Kidney (tissue), 14 donors: ENCODE results near the gene ANKRD29. TPM values are rescaled to one million over a fixed set of nuclear protein-coding genes. Genes with fewer than 3 reads are reported as not detected.

Experiments
- DNase-seq, 5 donors: peaks; one replicate each; pipeline ENCODE4 v3.0.0-alpha.2; 2013 to 2020
- FAIRE-seq: peaks from 2 replicates; lab custom pipeline; 2012; peaks lifted over from hg19 to GRCh38; lab: Jason Lieb, UNC
- H3K27ac ChIP-seq, 2 donors: one replicate each; pipeline ENCODE4 v1.7.0; 2013; ENCODE audit warnings: low read depth in 2 of 2, low read length in 2 of 2, inconsistent platforms in 1 of 2
- H3K27me3 ChIP-seq: one replicate; pipeline ENCODE4 v1.7.1; 2013; ENCODE audit warnings: low read length, inconsistent platforms; ENCODE audit not compliant: control insufficient read depth, insufficient read depth
- H3K36me3 ChIP-seq, 3 donors: one replicate each; pipeline versions ENCODE4 v1.7.0 to v1.7.1; 2013; ENCODE audit warnings: low read length in 3 of 3, control low read depth in 1 of 3, inconsistent platforms in 1 of 3; ENCODE audit not compliant: insufficient read depth in 3 of 3, control insufficient read depth in 2 of 3
- H3K4me1 ChIP-seq, 3 donors: one replicate each; pipeline versions ENCODE4 v1.7.0 to v1.7.1; 2013; ENCODE audit warnings: low read length in 3 of 3, inconsistent platforms in 1 of 3, low read depth in 1 of 3; ENCODE audit not compliant: control insufficient read depth in 2 of 3, insufficient read depth in 2 of 3
- H3K4me3 ChIP-seq, 3 donors: one replicate each; pipeline versions ENCODE4 v1.7.0 to v1.8.1; 2013; ENCODE audit warnings: low read length in 3 of 3, control low read depth in 1 of 3, inconsistent platforms in 1 of 3
- H3K9ac ChIP-seq, 3 donors: one replicate each; pipeline versions ENCODE4 v1.7.0 to v1.7.1; 2013; ENCODE audit warnings: low read length in 3 of 3, control low read depth in 1 of 3, inconsistent platforms in 1 of 3
- H3K9me3 ChIP-seq, 3 donors: one replicate each; pipeline versions ENCODE4 v1.7.0 to v1.7.1; 2013; ENCODE audit warnings: low read length in 3 of 3, control low read depth in 1 of 3, inconsistent platforms in 1 of 3; ENCODE audit not compliant: control insufficient read depth in 2 of 3, insufficient read depth in 1 of 3
- CTCF ChIP-seq: IDR thresholded peaks from 3 replicates; pipeline ENCODE4 v1.5.1; 2012; ENCODE audit warnings: mild to moderate bottlenecking, moderate library complexity, borderline replicate concordance; ENCODE audit not compliant: insufficient read depth; ENCODE audit errors: extremely low read depth
- intact Hi-C: fragments of 100-400 bp; cut with DNase I; formaldehyde crosslinking; loops from one replicate; pipeline ENCODE4 v1.11.1; 2022
- polyA plus RNA-seq: library from polyadenylated mRNA; stranded (reverse); fragments of 350-450 nt; fragmentation: Illumina TruSeq; extraction: RNeasy Lipid Tissue Mini Kit (QIAGEN cat#74804); gene quantifications from one replicate; pipeline ENCODE4 v1.2.3, GENCODE V29; 2014; ENCODE audit warnings: low read depth, low replicate concordance; ENCODE audit not compliant: insufficient read depth
- total RNA-seq: library from RNA; stranded (reverse); fragmentation: NEBNext Ultra II Directional; extraction: Animal tissue kit (Norgen Biotek cat#: 25700); gene quantifications from one replicate; pipeline ENCODE4 v1.2.1, GENCODE V29; 2021
- donor health status: control.
- donor health status: control.
- donor health status: control.
- donor health status: control.
- donor health status: control.
- donor health status: DM: yes; HTN: yes; CAD: no.
- donor health status: Normal renal cell carcinoma (clear cell type).

The ANKRD29 gene
- total and polyA plus RNA-seq, 2 donors from 2014 or later = 4.9 to 5.2 TPM

- Histone ChIP-seq H3K9ac (no peak overlapping the region), H3K4me1 (peaks cover 0 to 7% (median 0%) of the 10 kb centered on the region in 3 donors), H3K4me3 (peak overlapping the region in 1 of 3 donors; percentile 12), H3K36me3 (no peaks in the 10 kb centered on the region), H3K27ac (no peak overlapping the region), H3K9me3 (no peaks in the 10 kb centered on the region), H3K27me3 (peaks cover 15% of the 10 kb centered on the region)
- no peak for TF ChIP-seq CTCF
- DNase-seq (no peak), FAIRE-seq (no peak)
- intact Hi-C loops = no loop called here
These were observed 889 bp downstream of the ANKRD29 start for GRCh38 chr18:23661735-23662308.

DNA sequence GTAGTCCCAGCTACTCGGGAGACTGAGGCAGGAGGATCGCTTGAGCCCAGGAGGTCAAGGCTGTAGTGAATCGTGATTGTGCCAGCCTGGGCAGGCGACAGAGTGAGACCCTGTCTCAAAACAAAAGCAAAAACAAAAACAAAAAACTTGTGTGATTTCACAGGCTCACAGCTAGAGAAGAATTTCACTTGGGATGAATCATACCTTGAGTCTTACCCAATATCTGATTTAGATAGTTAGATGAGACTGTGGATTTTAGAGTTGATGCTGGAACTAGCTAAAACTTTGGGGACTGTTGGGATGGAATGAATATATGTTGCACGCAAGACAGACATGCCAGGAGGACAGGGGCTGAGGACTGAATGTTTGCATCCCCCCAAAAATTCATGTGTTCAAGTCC lies 4.4 kb downstream of the ANKRD29 start:
- no peak overlapping the region for H3K27ac ChIP-seq
- H3K9ac ChIP-seq = no peak overlapping the region
- H3K27me3 ChIP-seq = peaks cover 15% of the 10 kb centered on the region
- FAIRE-seq = no peak
- no peak for TF ChIP-seq CTCF
- DNase-seq = no peak
- H3K9me3 ChIP-seq = no peaks in the 10 kb centered on the region
- no peaks in the 10 kb centered on the region for H3K36me3 ChIP-seq
- intact Hi-C loops = no loop called here
- peaks cover 0 to 7% (median 0%) of the 10 kb centered on the region in 3 donors for H3K4me1 ChIP-seq
- H3K4me3 ChIP-seq = no peak overlapping the region

- Histone ChIP-seq H3K4me1 (no peaks in the 10 kb centered on the region), H3K36me3 (no peaks in the 10 kb centered on the region), H3K9me3 (no peaks in the 10 kb centered on the region), H3K27me3 (no peaks in the 10 kb centered on the region), H3K9ac (no peak overlapping the region), H3K4me3 (no peak overlapping the region), H3K27ac (no peak overlapping the region)
- TF ChIP-seq CTCF = no peak
- intact Hi-C loops = no loop called here
- FAIRE-seq (no peak), DNase-seq (no peak)
These were observed 10.5 kb downstream of the ANKRD29 start for GRCh38 chr18:23652232-23652631.
